Lung (tissue), 12 donors: Measurements from ENCODE around the gene C1orf35. TPM values are rescaled to one million over a fixed set of nuclear protein-coding genes. Genes with fewer than 3 reads are reported as not detected.

Experiments used
- ATAC-seq: fragments of 200-7000 bp; cut with Tn5 transposase; one replicate; pipeline ENCODE4 v1.9.1; 2020; ENCODE audit warnings: moderate number of reproducible peaks; ENCODE audit not compliant: insufficient read depth, low FRiP score
- DNase-seq, 3 donors: peaks; one replicate each; pipeline ENCODE4 v3.0.0-alpha.2; 2013 to 2017
- H3K27ac ChIP-seq, 2 donors: one replicate each; pipeline ENCODE4 v1.5.1; 2013; ENCODE audit warnings: mild to moderate bottlenecking in 2 of 2, moderate library complexity in 2 of 2, control low read depth in 1 of 2, inconsistent platforms in 1 of 2, low read depth in 1 of 2, low read length in 1 of 2
- H3K27me3 ChIP-seq, 3 donors: one replicate each; pipeline ENCODE4 v1.5.1; 2013; ENCODE audit warnings: low read length in 2 of 3; ENCODE audit not compliant: control insufficient read depth in 3 of 3, insufficient read depth in 3 of 3
- H3K36me3 ChIP-seq, 4 donors: one replicate each; pipeline ENCODE4 v1.5.1; 2013; ENCODE audit warnings: low read length in 4 of 4, mild to moderate bottlenecking in 1 of 4, moderate library complexity in 1 of 4; ENCODE audit not compliant: control insufficient read depth in 4 of 4, insufficient read depth in 4 of 4
- H3K4me1 ChIP-seq, 5 donors: one replicate each; pipeline ENCODE4 v1.5.1; 2013; ENCODE audit warnings: low read length in 5 of 5, mild to moderate bottlenecking in 2 of 5, moderate library complexity in 1 of 5; ENCODE audit not compliant: control insufficient read depth in 5 of 5, insufficient read depth in 5 of 5
- H3K4me3 ChIP-seq: one replicate; pipeline ENCODE4 v1.5.1; 2013; ENCODE audit warnings: mild to moderate bottlenecking, control low read depth, moderate library complexity
- H3K9ac ChIP-seq, 2 donors: one replicate each; pipeline ENCODE4 v1.5.1; 2013; ENCODE audit warnings: low read length in 2 of 2, control low read depth in 1 of 2; ENCODE audit not compliant: insufficient read depth in 1 of 2
- H3K9me3 ChIP-seq, 4 donors: one replicate each; pipeline ENCODE4 v1.5.1; 2013; ENCODE audit warnings: low read length in 3 of 4, mild to moderate bottlenecking in 1 of 4, moderate library complexity in 1 of 4; ENCODE audit not compliant: control insufficient read depth in 4 of 4, insufficient read depth in 3 of 4
- CTCF ChIP-seq: IDR thresholded peaks from 2 replicates; pipeline ENCODE4 v1.5.1; 2012; ENCODE audit warnings: mild to moderate bottlenecking; ENCODE audit errors: control extremely low read depth, extremely low read depth
- WGBS, 2 donors: extraction: QIAGEN DNeasy Blood & Tissue Kit; methylation state at CpG; one replicate each; pipeline ENCODE4 v1.1.7; 2013; 5-methylcytosine and 5-hydroxymethylcytosine counted together
- polyA plus RNA-seq, 2 donors: library from polyadenylated mRNA; stranded (reverse); fragments of 200-250 nt; gene quantifications; one replicate each; pipeline ENCODE4 v1.2.1, GENCODE V29; 2013
- total RNA-seq, 2 donors: library from RNA; depleted of rRNA in 1 of 2; stranded (reverse); fragments of >200 nt in 1 of 2; gene quantifications; one replicate each; pipeline ENCODE4 v1.2.1, GENCODE V29; 2014 to 2021
- donor health status: control.
- donor health status: control.
- donor health status: Bipolar disorder and iron deficiency.
- donor health status: healthy.
- donor health status: DM: yes; HTN: yes; CAD: no.

The C1orf35 gene
- total and polyA plus RNA-seq, 4 donors: 9.1 to 19.9 (median 15.0) TPM

GRCh38 chr1:228108055-228108690 lies 5.0 kb upstream of the C1orf35 start:
- Histone ChIP-seq H3K4me3 (no peak overlapping the region), H3K36me3 (peaks cover 0 to 14% (median 4%) of the 10 kb centered on the region in 4 donors), H3K9ac (peak overlapping the region; percentile 41 to 80), H3K9me3 (no peaks in the 10 kb centered on the region), H3K4me1 (peaks cover 0 to 18% (median 6%) of the 10 kb centered on the region in 5 donors), H3K27me3 (no peaks in the 10 kb centered on the region), H3K27ac (peak overlapping the region in 1 of 2 donors; percentile 96)
- no peak for TF ChIP-seq CTCF
- ATAC-seq (no peak), DNase-seq (no peak)
- WGBS, 2 donors: 68 to 72% methylated on average over 11 of the region's 11 CpGs

DNA sequence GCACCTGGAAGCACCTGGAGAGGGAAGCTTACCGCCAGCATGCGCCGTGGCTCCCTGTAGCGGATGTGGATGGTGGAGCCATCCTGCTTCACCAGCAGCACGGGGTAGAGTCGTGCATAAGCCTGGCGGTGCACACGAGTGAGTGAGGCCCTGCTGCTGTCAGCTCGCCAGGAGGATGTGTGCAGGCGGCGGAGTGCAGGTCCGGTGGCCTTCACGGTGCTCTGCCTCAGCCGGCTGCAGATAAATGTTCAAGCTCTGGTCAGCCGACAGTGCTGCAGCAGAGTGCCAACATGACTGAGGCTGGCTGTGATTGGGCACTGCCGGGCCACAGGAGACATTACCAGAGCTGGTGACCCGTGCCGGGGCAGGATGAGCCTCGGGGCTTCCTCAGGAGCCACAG lies 4.5 kb upstream of the C1orf35 start:
- 90 to 91% methylated on average over 19 of the region's 19 CpGs for WGBS, 2 donors

DNA sequence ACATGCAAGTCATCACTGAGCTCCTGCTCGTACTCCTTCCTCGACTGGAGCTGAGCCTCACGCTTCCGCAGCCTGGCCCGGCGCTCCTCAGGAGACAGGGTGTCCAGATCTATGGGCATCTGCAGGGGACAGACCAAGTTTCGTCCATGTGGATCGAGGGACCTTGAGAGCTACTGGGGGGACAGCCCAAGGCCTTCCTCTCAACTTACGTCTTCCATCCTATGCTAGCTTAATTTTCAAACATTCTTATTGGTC lies 3.6 kb upstream of the C1orf35 start:
- H3K4me3 ChIP-seq: no peak overlapping the region
- H3K27me3 ChIP-seq: no peaks in the 10 kb centered on the region
- no peaks in the 10 kb centered on the region for H3K9me3 ChIP-seq
- no peak overlapping the region for H3K9ac ChIP-seq
- H3K36me3 ChIP-seq: peaks cover 0 to 14% (median 4%) of the 10 kb centered on the region in 4 donors
- H3K27ac ChIP-seq: no peak overlapping the region
- H3K4me1 ChIP-seq: peaks cover 2 to 18% (median 6%) of the 10 kb centered on the region in 5 donors
- DNase-seq: no peak
- 90 to 95% methylated on average over 9 of the region's 9 CpGs for WGBS, 2 donors
- no peak for TF ChIP-seq CTCF
- ATAC-seq: no peak

More for the DNA sequence above, 4.5 kb upstream of the C1orf35 start:
- ATAC-seq (no peak), DNase-seq (no peak)
- H3K4me3 ChIP-seq: no peak overlapping the region
- H3K36me3 ChIP-seq: peaks cover 0 to 14% (median 4%) of the 10 kb centered on the region in 4 donors
- no peaks in the 10 kb centered on the region for H3K9me3 ChIP-seq
- no peak for TF ChIP-seq CTCF
- no peak overlapping the region for H3K27ac ChIP-seq
- peaks cover 0 to 18% (median 6%) of the 10 kb centered on the region in 5 donors for H3K4me1 ChIP-seq
- no peak overlapping the region for H3K9ac ChIP-seq
- no peaks in the 10 kb centered on the region for H3K27me3 ChIP-seq
